ENCODE measurements around the gene UTY. TPM values are rescaled to one million over a fixed set of nuclear protein-coding genes. Genes with fewer than 3 reads are reported as not detected.

UTY gene
- total RNA-seq, 2 donors from 2014 or later: 25.6 to 39.8 TPM

DNA sequence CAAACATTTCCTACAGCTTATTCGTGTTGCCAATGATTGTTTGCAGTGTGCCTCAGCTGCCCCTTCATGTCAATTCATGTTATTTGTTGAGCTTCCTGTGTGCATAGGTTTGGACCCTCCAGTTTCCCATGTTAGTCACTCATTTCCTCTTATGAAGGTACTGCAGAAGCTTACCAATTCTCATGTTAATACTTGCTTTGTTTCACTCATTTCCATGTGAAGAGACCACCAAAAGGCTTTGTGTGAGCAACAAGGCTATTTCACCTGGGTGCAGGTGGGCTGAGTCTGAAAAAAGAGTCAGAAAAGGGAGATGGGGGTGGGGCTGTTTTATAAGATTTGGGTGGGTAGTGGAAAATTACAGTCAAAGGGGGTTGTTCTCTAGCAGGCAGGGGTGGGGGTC is 274.6 kb downstream of the UTY start:
- Histone ChIP-seq H3K4me3 (no peak overlapping the region), H3K27ac (no peak overlapping the region), H3K9me3 (no peaks in the 10 kb centered on the region), H3K4me1 (replicated peaks) (no peaks in the 10 kb centered on the region), H3K27me3 (replicated peaks; ENCODE audit: insufficient read depth) (no peaks in the 10 kb centered on the region), H3K36me3 (no peaks in the 10 kb centered on the region)
- intact Hi-C loops (cut with DNase I): no loop called here
- TF ChIP-seq, protein P1, sequence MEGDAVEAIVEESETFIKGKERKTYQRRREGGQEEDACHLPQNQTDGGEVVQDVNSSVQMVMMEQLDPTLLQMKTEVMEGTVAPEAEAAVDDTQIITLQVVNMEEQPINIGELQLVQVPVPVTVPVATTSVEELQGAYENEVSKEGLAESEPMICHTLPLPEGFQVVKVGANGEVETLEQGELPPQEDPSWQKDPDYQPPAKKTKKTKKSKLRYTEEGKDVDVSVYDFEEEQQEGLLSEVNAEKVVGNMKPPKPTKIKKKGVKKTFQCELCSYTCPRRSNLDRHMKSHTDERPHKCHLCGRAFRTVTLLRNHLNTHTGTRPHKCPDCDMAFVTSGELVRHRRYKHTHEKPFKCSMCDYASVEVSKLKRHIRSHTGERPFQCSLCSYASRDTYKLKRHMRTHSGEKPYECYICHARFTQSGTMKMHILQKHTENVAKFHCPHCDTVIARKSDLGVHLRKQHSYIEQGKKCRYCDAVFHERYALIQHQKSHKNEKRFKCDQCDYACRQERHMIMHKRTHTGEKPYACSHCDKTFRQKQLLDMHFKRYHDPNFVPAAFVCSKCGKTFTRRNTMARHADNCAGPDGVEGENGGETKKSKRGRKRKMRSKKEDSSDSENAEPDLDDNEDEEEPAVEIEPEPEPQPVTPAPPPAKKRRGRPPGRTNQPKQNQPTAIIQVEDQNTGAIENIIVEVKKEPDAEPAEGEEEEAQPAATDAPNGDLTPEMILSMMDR (IDR thresholded peaks at IDR 0.05): no peak
- TF ChIP-seq POLR2A (IDR thresholded peaks at IDR 0.05) (no peak), POLR2AphosphoS5 (IDR thresholded peaks at IDR 0.05) (no peak)
- DNase-seq (ENCODE audit: low spot score): no peak
- 43% methylated on average over 1 of the region's 1 CpG for WGBS

Other genes with a start within 250 kb of the UTY start
- 10 to 100 TPM in 1 of 2 donors, 1 to 10 TPM in 1; 4.3 to 10.1 TPM for gene TMSB4Y, start 223.9 kb upstream of the UTY start, total RNA-seq